SK-N-MC (cell line): ENCODE results near the gene GAS6.

Source experiments
- DNase-seq: peaks from one replicate; pipeline ENCODE4 v3.0.0-alpha.2; 2011; ENCODE audit warnings: low read depth, low spot score
- H3K27ac ChIP-seq: fragments of 200-600 bp; sonication (generic); 2 replicates; pipeline ENCODE4 v1.5.1; 2016; ENCODE audit warnings: mixed run types
- H3K36me3 ChIP-seq: fragments of 200-600 bp; sonication (generic); 2 replicates; pipeline ENCODE4 v1.6.1; 2017; ENCODE audit warnings: antibody characterized with exemption, low read length, mixed read lengths; ENCODE audit not compliant: insufficient read depth
- H3K4me3 ChIP-seq: fragments of 200-600 bp; sonication (generic); 2 replicates; pipeline ENCODE4 v1.5.1; 2016
- H3K9ac ChIP-seq: fragments of 200-600 bp; sonication (generic); 2 replicates; pipeline ENCODE4 v1.8.0; 2017; ENCODE audit warnings: mixed run types, mixed read lengths; ENCODE audit not compliant: insufficient read length
- H3K9me3 ChIP-seq: fragments of 200-600 bp; sonication (generic); 2 replicates; pipeline ENCODE4 v1.6.1; 2017; ENCODE audit warnings: low read depth, mild to moderate bottlenecking, antibody characterized with exemption, low read length, moderate library complexity, mixed read lengths
- EZH2 ChIP-seq: fragments of 200-600 bp; sonication (generic); IDR thresholded peaks from one replicate; pipeline ENCODE4 v1.6.1; 2017; ENCODE audit warnings: antibody characterized with exemption
- FOXP2 ChIP-seq: optimal IDR thresholded peaks from 2 replicates; pipeline ENCODE3; 2011; ENCODE audit warnings: mild to moderate bottlenecking, moderate library complexity; ENCODE audit not compliant: insufficient read depth; ENCODE audit errors: extremely low read length, control extremely low read depth
- POLR2AphosphoS5 ChIP-seq: IDR thresholded peaks from 2 replicates; pipeline ENCODE4 v1.6.1; 2012; ENCODE audit warnings: mild to moderate bottlenecking, low read depth, low read length, borderline replicate concordance

Gene GAS6

DNA sequence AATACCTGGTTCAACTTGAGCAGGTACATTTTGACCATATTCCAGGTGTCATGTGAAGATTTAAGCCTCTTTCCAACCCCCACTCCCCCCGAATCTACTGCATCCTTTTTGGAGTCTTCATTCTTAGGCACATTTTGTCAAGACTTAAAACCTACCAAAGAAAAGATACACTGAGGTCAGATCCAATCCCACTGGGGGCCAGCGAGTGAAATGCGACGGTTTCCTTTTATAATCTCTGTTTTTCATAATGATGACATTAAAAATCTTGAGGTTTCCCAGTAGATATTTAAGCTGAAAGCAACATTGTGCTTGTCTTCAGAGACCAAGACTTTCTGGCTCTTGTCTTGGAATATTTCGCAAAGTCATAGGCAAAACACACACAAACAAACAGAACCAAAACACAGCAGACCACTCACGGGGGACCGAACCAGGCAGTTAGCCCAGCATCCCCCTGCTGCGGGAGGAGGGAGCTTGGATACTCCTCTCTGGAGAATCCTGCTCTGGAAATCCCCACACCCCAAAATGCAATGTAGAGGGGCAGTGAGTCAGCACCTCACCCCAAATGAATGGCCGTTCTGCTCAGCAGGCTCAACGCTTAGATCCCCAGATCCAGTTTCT lies 506 bp upstream of the GAS6 start:
- Histone ChIP-seq H3K9me3 (no peaks in the 10 kb centered on the region), H3K4me3 (peak overlapping the region; percentile 75), H3K9ac (no peak overlapping the region), H3K36me3 (no peaks in the 10 kb centered on the region), H3K27ac (no peak overlapping the region)
- DNase-seq, result no peak
- TF ChIP-seq FOXP2 (no peak), EZH2 (peak; percentile 54)

DNA sequence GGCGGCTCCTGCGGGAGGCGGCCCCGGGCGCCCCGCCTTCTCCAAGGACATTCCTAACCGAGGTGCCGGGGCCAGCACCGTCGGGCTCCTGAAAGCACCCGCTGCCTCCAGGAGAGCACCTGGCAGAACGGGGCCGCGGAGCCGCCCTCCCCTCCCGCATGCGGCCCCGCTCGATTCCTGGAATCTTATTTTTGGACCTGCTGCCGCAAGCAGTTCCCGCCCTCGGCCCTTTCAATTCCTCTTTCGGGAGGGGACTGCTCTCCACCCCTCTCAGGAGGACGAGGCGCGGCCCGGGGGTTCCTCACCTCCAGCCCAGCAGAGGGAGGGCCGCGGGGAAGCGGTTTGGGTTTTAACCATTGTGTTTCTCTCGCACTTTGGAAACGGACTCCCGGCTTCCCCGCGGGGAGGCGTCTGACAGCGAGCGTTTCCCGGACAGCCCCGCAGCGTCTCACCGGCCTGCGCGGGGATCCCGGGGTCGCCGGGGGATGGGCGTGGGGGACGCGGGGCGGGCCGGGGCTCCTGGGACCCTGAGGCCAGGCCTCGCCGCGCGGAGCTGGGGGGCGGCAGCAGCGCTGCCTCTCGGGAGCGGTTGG lies 849 bp downstream of the GAS6 start:
- Histone ChIP-seq H3K36me3 (no peaks in the 10 kb centered on the region), H3K4me3 (peak overlapping the region; percentile 75), H3K9me3 (no peaks in the 10 kb centered on the region), H3K27ac (no peak overlapping the region), H3K9ac (no peak overlapping the region)
- TF ChIP-seq FOXP2 (no peak), EZH2 (no peak), POLR2AphosphoS5 (no peak)
- no peak for DNase-seq

DNA sequence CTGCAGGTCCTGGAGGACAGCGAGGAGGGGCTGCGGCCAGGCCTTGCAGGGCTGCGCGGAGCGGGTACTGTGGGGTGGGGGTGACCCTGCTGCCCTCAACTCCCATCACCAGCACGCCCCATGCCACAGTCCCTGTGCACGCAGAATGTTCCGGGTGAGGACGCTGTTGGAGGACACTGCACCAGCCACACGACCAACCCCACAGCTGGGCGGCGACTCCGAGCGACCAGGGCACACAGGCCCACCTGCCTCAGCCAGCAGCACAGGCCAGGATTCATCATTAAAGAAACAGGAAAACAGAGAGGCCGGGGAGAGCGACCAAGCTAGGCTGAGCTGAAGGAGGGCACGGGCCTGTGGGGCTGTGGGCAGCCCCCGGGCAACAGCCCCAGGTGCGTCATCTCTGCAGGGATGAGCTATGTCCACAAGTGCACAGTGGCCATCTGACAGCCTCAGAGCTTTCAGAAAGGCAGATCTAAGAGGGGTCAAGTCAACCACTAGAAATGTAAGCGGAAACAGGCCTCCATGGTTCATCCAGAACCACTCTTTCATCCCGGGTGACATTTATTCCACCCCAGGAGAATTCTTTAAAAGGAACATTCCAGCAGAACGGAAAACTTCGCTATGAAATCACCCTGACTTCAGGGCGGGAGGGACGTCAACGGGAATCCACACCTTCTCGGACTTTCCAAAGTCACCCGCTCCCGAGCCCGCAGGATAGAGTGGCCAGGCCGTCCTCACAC lies 1.5 kb downstream of the GAS6 start:
- no peaks in the 10 kb centered on the region for H3K36me3 ChIP-seq
- no peak overlapping the region for H3K27ac ChIP-seq
- H3K4me3 ChIP-seq, result no peak overlapping the region
- TF ChIP-seq FOXP2, result no peak
- TF ChIP-seq EZH2, result no peak
- TF ChIP-seq POLR2AphosphoS5, result no peak
- DNase-seq, result no peak
- no peak overlapping the region for H3K9ac ChIP-seq
- no peaks in the 10 kb centered on the region for H3K9me3 ChIP-seq

DNA sequence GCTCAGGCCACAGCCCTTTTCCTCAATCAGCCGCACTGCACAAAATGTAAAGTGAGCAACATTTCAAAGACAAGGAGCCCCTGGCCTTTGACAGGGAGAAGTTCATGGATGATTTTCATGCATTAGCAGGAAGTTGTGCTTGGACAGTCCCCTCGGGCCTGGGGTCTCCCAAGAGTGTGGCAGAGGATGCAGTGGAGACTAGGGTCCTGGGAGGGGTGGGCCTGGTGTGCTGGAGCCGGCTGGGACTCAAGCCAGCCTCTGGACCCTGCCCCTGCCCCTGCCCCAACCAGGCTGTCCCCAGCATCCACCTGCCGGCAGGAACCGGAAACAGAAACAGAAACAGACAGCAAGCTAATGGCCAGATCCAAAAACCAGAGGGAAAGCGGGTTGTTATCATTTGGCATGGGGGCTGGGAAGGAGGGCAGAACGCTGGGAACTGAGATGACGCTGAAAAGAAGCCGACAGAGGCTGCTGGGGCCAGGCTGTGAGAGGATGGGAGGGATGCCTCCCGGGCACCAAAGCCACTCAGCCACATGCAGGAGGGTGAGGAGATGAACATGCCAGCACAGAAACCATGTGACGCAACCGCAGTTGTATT lies 2.3 kb downstream of the GAS6 start:
- DNase-seq, result no peak
- H3K9ac ChIP-seq, result no peak overlapping the region
- H3K27ac ChIP-seq, result no peak overlapping the region
- TF ChIP-seq FOXP2, result no peak
- no peaks in the 10 kb centered on the region for H3K9me3 ChIP-seq
- H3K4me3 ChIP-seq, result no peak overlapping the region
- H3K36me3 ChIP-seq, result no peaks in the 10 kb centered on the region

DNA sequence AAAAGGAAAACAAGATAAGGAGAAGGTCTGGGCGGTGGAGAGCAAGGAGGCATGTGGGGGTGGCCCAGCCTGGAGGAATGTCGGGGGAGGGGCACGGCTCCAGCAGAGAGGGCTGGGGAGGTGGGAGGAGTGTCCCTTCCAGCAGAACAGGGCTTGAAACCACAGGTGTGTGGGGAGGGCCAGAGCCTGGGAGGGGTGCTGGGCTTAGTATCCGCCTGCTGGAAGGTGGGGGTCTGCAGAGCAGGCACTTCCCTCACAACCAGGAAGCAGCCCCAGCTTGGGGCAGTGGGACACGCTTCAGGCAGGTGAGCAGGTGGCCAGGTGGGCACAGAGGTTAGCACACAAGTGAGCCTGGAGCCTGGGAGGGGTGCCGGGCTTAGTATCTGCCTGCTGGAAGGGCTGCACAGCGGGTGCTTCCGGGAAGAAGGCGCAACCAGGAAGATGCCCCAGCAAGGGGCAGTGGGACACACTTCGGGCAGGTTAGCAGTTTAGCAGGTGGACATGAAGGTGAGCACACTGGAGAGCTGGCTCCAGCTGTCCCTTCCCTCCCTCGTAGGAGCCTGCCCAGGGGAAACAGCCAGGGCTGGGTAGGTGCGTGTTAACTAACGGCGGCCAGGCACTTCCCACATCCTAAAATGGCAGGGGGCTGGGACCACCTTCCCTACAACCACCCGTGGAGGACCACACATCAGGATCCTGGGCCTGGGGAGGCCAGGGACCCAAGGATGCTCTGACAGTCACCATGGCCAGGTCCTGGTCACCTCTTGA lies 3.0 kb downstream of the GAS6 start:
- Histone ChIP-seq H3K36me3 (no peaks in the 10 kb centered on the region), H3K4me3 (no peak overlapping the region), H3K27ac (no peak overlapping the region), H3K9me3 (no peaks in the 10 kb centered on the region), H3K9ac (no peak overlapping the region)
- no peak for DNase-seq
- TF ChIP-seq EZH2 (no peak), POLR2AphosphoS5 (no peak), FOXP2 (no peak)

- Histone ChIP-seq H3K27ac (no peak overlapping the region), H3K36me3 (no peaks in the 10 kb centered on the region), H3K4me3 (no peak overlapping the region), H3K9ac (no peak overlapping the region), H3K9me3 (no peaks in the 10 kb centered on the region)
- no peak for DNase-seq
- TF ChIP-seq FOXP2 (no peak), EZH2 (no peak)
These were observed 3.7 kb downstream of the GAS6 start for GRCh38 chr13:113860051-113860664.

DNA sequence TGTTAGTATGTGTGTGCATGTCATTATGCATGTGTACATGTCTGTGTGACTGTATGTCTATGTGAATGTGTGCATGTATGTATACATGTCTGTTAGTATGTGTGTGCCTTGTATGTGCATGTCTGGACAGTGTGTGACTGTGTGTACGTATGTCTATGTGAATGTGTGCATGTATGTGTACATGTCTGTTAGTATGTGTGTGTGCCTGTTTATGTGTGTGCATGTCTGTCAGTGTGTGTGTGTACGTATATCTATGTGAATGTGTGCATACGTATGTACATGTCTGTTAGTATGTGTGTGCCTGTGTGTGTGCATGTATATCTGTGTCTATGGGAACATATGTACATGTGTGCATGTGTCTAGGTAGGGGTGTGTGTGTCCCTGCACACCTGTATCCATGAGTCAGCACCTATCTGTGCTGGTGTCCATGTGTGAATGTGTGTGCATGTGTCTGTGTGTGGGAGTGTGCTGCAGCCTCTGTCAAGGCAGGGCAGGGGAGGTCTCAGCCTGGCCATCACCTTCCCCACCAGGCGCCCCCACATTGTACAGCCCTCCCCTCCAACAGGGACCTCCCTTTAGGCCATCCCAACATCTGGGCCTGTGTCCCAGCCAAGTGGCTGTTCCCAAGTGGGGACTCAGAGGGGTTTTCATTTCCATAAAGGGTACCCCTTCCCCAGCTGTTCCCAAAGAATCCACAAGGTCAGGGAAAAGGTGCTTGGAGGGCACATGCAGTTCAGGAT lies 4.4 kb downstream of the GAS6 start:
- TF ChIP-seq EZH2 (no peak), FOXP2 (no peak), POLR2AphosphoS5 (no peak)
- no peak for DNase-seq
- no peak overlapping the region for H3K27ac ChIP-seq
- H3K4me3 ChIP-seq, result no peak overlapping the region
- H3K36me3 ChIP-seq, result no peaks in the 10 kb centered on the region
- H3K9ac ChIP-seq, result no peak overlapping the region
- no peaks in the 10 kb centered on the region for H3K9me3 ChIP-seq

GRCh38 chr13:113857531-113858195 lies 6.2 kb downstream of the GAS6 start:
- H3K4me3 ChIP-seq, result no peak overlapping the region
- no peaks in the 10 kb centered on the region for H3K9me3 ChIP-seq
- no peak for DNase-seq
- TF ChIP-seq POLR2AphosphoS5, result no peak
- TF ChIP-seq FOXP2, result no peak
- TF ChIP-seq EZH2, result no peak
- no peaks in the 10 kb centered on the region for H3K36me3 ChIP-seq
- H3K27ac ChIP-seq, result no peak overlapping the region
- H3K9ac ChIP-seq, result no peak overlapping the region
